HFF-Myc (cell line): ENCODE data around the gene ACTC1.

Source experiments
- DNase-seq: peaks from one replicate; pipeline ENCODE4 v3.0.0-alpha.2; 2011; ENCODE audit warnings: low read depth; ENCODE audit errors: extremely low read depth
- H3K4me3 ChIP-seq: replicated peaks from 2 replicates; pipeline ENCODE4 v1.5.1; 2011; ENCODE audit warnings: low read depth, mild to moderate bottlenecking, control low read depth, low read length
- TF ChIP-seq, protein P1 (sequence below): IDR thresholded peaks from 2 replicates; pipeline ENCODE4 v1.5.1; 2012; ENCODE audit warnings: mild to moderate bottlenecking, low read depth, low read length, control low read depth; ENCODE audit errors: missing control alignments

Gene ACTC1

DNA sequence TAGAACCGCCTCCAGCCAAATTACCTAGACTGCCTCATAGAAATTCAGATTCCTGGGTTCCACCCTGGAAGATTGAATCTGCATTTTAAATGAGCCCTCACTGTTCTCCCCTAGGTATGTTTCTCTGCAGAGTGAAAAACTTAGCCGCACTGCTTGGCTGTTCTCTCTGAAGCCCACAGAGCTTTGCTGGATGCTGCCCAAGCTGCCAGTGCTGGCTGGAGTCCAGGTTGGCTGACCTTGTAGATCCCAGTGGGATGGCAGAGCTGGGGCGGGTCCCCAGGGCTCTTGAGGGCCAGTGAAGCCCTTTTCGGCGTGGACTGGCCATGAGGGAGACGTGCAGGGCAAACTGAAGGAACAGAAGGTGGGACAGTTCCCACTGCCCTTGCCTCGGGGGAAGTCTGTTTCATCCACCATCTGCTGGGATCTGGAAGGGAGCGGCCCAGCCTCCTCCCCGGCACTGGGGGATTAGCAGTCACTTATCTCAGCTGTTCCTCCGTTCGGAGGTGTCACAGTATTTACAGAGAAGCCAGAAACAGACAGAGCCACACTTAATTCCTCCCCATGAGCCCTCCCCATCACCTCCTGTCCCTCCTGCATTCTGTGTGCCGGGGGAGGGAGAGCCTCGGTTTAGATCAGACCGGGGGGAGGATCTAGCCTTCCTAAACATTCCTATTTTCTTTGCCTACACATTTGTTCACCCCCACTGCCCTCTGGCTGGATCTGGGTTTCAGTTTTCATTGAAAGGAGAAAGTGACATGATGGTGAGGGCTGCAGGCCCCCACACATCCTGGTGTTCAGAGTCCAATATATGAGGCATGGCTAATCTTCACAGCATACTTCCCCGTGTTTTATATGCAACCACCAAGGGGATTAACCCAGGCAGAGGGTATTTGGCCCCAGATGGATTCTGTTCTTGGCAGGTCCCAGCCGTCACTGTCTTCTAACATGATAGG, 4.1 kb upstream of the ACTC1 start:
- H3K4me3 ChIP-seq = no peak overlapping the region
- TF ChIP-seq, protein P1, sequence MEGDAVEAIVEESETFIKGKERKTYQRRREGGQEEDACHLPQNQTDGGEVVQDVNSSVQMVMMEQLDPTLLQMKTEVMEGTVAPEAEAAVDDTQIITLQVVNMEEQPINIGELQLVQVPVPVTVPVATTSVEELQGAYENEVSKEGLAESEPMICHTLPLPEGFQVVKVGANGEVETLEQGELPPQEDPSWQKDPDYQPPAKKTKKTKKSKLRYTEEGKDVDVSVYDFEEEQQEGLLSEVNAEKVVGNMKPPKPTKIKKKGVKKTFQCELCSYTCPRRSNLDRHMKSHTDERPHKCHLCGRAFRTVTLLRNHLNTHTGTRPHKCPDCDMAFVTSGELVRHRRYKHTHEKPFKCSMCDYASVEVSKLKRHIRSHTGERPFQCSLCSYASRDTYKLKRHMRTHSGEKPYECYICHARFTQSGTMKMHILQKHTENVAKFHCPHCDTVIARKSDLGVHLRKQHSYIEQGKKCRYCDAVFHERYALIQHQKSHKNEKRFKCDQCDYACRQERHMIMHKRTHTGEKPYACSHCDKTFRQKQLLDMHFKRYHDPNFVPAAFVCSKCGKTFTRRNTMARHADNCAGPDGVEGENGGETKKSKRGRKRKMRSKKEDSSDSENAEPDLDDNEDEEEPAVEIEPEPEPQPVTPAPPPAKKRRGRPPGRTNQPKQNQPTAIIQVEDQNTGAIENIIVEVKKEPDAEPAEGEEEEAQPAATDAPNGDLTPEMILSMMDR = no peak
- no peak for DNase-seq

GRCh38 chr15:34796847-34797435, 1.6 kb upstream of the ACTC1 start:
- H3K4me3 ChIP-seq = no peak overlapping the region
- TF ChIP-seq, protein P1 = no peak
- DNase-seq = no peak

DNA sequence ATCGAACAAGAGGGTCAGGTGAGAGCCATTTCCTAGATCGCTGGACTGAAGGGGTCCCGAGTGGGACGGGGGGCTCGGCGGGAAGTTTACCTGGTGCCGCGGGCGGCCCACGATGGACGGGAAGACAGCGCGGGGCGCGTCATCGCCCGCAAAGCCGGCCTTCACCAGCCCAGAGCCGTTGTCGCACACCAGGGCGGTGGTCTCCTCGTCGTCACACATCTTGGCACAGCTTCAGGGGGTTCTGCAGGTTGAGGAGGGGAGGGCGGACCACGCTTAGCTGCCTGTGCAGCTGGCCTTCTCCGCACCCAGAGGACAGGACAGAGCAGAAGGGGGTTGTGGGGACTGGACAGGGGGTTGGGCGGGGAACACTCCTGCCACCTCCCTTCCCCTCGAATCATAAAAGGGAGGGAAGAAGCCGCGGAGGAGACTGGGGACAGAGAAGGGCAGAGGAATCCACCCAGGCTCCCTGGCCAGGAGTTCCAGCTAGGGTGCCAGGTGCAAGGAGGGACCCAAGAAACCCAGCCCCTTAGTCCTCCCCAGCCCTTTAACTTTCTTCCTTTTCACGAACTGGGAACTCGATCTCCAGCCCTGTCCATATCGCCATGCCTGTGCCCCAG, 651 bp downstream of the ACTC1 start:
- no peak overlapping the region for H3K4me3 ChIP-seq
- TF ChIP-seq, protein P1 = no peak
- DNase-seq = no peak

DNA sequence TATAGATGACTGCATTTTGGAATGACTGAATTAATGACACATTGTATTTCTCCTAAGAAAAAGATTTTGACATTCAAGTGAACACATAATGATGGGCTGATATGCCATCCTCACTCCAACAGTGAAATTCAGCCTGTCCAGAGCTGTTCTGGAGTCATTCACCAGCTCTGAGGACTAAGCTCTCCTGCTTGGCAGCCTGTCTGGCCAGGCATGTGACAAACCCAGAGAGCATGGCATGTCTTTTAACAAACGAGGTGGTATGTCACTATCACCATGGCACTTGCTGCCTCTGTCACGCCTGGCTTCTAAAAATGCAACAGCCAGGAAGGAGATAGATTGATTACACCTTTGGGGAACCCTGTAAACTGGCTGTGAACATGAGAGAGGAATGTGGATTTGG, 1.4 kb downstream of the ACTC1 start:
- no peak for DNase-seq
- TF ChIP-seq, protein P1 = no peak
- no peak overlapping the region for H3K4me3 ChIP-seq

DNA sequence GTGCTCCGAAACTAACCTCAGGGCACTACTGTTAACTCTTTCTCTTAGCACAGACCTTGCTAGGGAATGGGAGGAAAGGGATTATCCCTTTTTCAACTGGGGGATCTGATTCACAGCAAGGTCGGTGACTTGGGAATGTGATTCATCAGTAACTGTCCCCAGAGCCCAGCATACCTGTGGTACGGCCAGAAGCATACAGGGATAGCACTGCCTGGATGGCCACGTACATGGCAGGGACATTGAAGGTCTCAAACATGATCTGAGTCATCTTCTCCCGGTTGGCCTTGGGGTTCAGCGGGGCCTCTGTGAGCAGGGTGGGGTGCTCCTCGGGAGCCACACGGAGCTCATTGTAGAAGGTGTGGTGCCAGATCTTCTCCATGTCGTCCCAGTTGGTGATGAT, 2.3 kb downstream of the ACTC1 start:
- no peak for DNase-seq
- H3K4me3 ChIP-seq = no peak overlapping the region
- TF ChIP-seq, protein P1 = no peak

DNA sequence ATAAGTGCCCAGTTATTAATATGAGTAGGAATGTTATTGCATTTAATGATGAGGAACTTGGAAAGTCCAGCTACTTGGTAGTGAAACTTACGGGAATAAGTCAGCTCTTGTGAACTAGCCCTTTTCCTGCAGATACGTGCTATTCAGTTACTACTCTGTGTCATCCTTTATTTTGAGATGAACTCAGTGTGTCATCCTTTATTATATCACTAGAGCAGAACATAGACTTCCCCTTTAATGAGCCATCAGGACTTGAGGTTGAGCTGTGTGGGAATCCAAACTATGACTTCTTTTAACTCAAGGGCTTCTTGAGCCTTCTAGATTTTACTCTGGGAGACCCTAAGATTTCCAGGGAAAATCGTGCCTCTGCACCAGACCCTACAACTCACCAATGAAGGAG, 3.6 kb downstream of the ACTC1 start:
- no peak for DNase-seq
- TF ChIP-seq, protein P1 = no peak

More for the DNA sequence above, 3.6 kb downstream of the ACTC1 start:
- H3K4me3 ChIP-seq = no peak overlapping the region
